Keratinocyte (primary cell): ENCODE measurements around the gene DIRAS3. TPM values are rescaled to one million over a fixed set of nuclear protein-coding genes. Genes with fewer than 3 reads are reported as not detected.

Experiments used
- DNase-seq: peaks from one replicate; pipeline ENCODE4 v3.0.0-alpha.2; 2011; ENCODE audit warnings: low read depth, missing footprints, low spot score
- FAIRE-seq: peaks from 2 replicates; lab custom pipeline; 2011; peaks lifted over from hg19 to GRCh38; lab: Jason Lieb, UNC
- H2AFZ ChIP-seq: 2 replicates; pipeline ENCODE4 v1.6.0; 2012; ENCODE audit warnings: low read length, control low read depth, inconsistent platforms; ENCODE audit not compliant: control insufficient read depth
- H3K27ac ChIP-seq: 2 replicates; pipeline ENCODE4 v1.5.1; 2011; ENCODE audit warnings: low read length; ENCODE audit not compliant: control insufficient read depth, insufficient read depth
- H3K27me3 ChIP-seq: 3 replicates; pipeline ENCODE4 v1.6.0; 2011; ENCODE audit warnings: low read length; ENCODE audit not compliant: control insufficient read depth, insufficient read depth; ENCODE audit errors: extremely low read depth
- H3K36me3 ChIP-seq, 2 experiments: 2 replicates in 1 of 2; 3 replicates in 1 of 2; pipeline ENCODE4 v1.5.1; 2011; ENCODE audit warnings: low read length in 2 of 2, mild to moderate bottlenecking in 1 of 2; ENCODE audit not compliant: control insufficient read depth in 2 of 2, insufficient read depth in 2 of 2; ENCODE audit errors: extremely low read depth in 1 of 2
- H3K4me1 ChIP-seq: 3 replicates; pipeline ENCODE4 v1.5.1; 2011; ENCODE audit warnings: low read length; ENCODE audit not compliant: control insufficient read depth, insufficient read depth; ENCODE audit errors: extremely low read depth
- H3K4me2 ChIP-seq: 3 replicates; pipeline ENCODE4 v1.6.0; 2011; ENCODE audit warnings: low read depth, low read length; ENCODE audit not compliant: control insufficient read depth, insufficient read depth; ENCODE audit errors: extremely low read depth
- H3K4me3 ChIP-seq, 3 experiments: fragments of 200-600 bp in 1 of 3; sonication (generic) in 1 of 3; 2 replicates in 2 of 3; 3 replicates in 1 of 3; pipeline ENCODE4 v1.5.1; 2011 to 2016; ENCODE audit warnings: low read length in 3 of 3, mild to moderate bottlenecking in 3 of 3, control low read depth in 2 of 3, inconsistent platforms in 1 of 3, low read depth in 1 of 3, mixed read lengths in 1 of 3, mixed run types in 1 of 3, moderate library complexity in 1 of 3; ENCODE audit not compliant: control insufficient read depth in 2 of 3, insufficient read depth in 2 of 3; ENCODE audit errors: extremely low read depth in 1 of 3
- H3K79me2 ChIP-seq: 2 replicates; pipeline ENCODE4 v1.6.0; 2012; ENCODE audit warnings: low read length; ENCODE audit not compliant: control insufficient read depth, insufficient read depth
- H3K9ac ChIP-seq: 3 replicates; pipeline ENCODE4 v1.6.0; 2011; ENCODE audit warnings: low read length; ENCODE audit not compliant: control insufficient read depth, insufficient read depth; ENCODE audit errors: extremely low read depth
- H3K9me1 ChIP-seq: 3 replicates; pipeline ENCODE4 v1.6.0; 2011; ENCODE audit warnings: low read length; ENCODE audit not compliant: control insufficient read depth, insufficient read depth; ENCODE audit errors: extremely low read depth
- H3K9me3 ChIP-seq: 2 replicates; pipeline ENCODE4 v1.5.1; 2012; ENCODE audit warnings: low read depth, low read length; ENCODE audit not compliant: control insufficient read depth
- H4K20me1 ChIP-seq: 3 replicates; pipeline ENCODE4 v1.6.0; 2011; ENCODE audit warnings: low read length; ENCODE audit not compliant: control insufficient read depth, insufficient read depth; ENCODE audit errors: extremely low read depth
- EZH2 ChIP-seq: IDR thresholded peaks from one replicate; pipeline ENCODE4 v1.6.1; 2012; ENCODE audit warnings: inconsistent platforms, mild to moderate bottlenecking, low read length, moderate library complexity
- dilution Hi-C: fragments of 300-500 bp; cut with MboI; formaldehyde crosslinking; loops from one replicate; pipeline ENCODE4 v1.7.0; 2020; ENCODE audit warnings: low sequenced_read_pairs; ENCODE audit not compliant: extremely low pct_ligation_motif_present
- polyA minus RNA-seq, 3 experiments: library from RNA; depleted of rRNA, polyadenylated mRNA; stranded (reverse); fragments of >200 nt; gene quantifications; 1 replicate in 1 of 3; 2 replicates in 1 of 3; 3 replicates in 1 of 3; pipeline ENCODE4 v1.2.3, GENCODE V29; 2011
- polyA plus RNA-seq, 5 experiments: library from polyadenylated mRNA; depleted of rRNA in 3 of 5; stranded (reverse) in 3 of 5; stranded (forward) in 1 of 5; unstranded in 1 of 5; fragments of >200 nt; gene quantifications; 1 replicate in 1 of 5; 2 replicates in 3 of 5; 3 replicates in 1 of 5; pipeline versions ENCODE4 v1.2.1 to v1.2.3, GENCODE V29; 2011 to 2012; ENCODE audit warnings: missing spikeins in 2 of 5, low read depth in 1 of 5, low replicate concordance in 1 of 5
- TF ChIP-seq, protein P1 (sequence below), 3 experiments: IDR thresholded peaks in 1 of 3; conservative IDR thresholded peaks in 1 of 3; optimal IDR thresholded peaks in 1 of 3; 2 replicates in 2 of 3; 3 replicates in 1 of 3; pipeline versions ENCODE3 to v1.5.1; 2011; ENCODE audit warnings: low read length in 3 of 3, mild to moderate bottlenecking in 3 of 3, moderate library complexity in 2 of 3, control low read depth in 1 of 3, inconsistent platforms in 1 of 3; ENCODE audit not compliant: insufficient read depth in 2 of 3; ENCODE audit errors: extremely low read depth in 1 of 3

Gene DIRAS3, protein sequence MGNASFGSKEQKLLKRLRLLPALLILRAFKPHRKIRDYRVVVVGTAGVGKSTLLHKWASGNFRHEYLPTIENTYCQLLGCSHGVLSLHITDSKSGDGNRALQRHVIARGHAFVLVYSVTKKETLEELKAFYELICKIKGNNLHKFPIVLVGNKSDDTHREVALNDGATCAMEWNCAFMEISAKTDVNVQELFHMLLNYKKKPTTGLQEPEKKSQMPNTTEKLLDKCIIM
- polyA plus RNA-seq (0.14 to 0.23 TPM (median 0.20 TPM) in 3 replicates), polyA minus RNA-seq (0.32 to 0.53 TPM in 2 of 3 replicates, not detected in the other)
- not detected for polyA plus RNA-seq (2011; ENCODE audit: low read depth)
- polyA plus RNA-seq (2011; cell fraction: cytosol; rRNA removed), result 0.10 and 0.13 TPM in 2 replicates
- 0.29 and 0.57 TPM in 2 replicates for polyA plus RNA-seq (2011; cell fraction: nucleus; rRNA removed)
- polyA plus RNA-seq (2012; ENCODE audit: low replicate concordance), result 0.07 and 0.21 TPM in 2 replicates
- not detected for polyA minus RNA-seq (2011; cell fraction: cytosol; rRNA and poly(A)+ RNA removed)
- 0.32 TPM in 1 of 2 replicates, not detected in the other for polyA minus RNA-seq (2011; cell fraction: nucleus; rRNA and poly(A)+ RNA removed)

DNA sequence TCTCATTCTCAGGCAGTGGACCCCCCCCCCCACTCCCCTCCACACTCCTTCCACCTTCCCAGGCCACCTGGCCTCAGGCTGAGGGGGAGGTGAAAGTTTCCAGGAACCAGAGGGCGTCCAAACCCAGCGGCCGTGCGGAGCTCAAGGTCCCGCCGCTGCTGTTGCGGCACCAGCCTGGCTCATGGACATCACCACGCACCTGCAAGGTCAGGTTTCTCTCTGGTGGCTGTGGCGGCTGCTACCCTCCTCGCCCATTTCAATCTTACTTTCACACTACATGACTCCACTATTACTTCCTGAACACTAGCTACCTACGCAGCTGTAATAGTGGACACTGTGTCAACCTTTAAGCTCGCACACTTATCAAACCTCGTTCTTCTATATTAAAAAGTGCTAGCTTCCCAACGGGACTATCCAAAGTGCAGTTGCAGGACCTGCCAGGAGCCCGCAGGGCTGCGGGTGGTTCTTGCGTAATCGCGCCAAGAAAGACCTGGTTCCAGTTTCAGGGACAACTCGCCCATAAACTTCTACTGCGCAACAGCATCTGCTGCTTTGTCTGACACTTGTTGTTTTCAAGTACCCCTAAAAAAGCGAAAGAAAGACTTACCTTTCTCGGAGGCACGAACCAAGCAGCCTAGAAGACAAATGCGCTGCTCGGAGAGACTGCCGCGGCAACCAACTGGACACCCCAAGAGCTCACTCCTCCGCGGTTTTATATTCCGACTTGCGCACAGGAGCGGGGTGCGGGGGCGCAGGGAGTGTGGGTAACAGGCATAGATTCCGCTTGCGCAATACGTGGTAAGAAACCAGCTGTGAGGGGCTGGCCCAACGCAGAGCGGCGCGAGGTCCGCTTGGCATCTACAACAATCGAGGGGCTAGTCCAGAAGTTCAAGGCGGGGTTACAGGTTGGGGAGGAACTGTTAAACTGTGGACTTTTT, at the start of gene DIRAS3:
DIRAS3 (minus strand) TSS at position 687 of the 938 bp plus-strand sequence. CDS start 3,330 bp downstream, outside the sequence.
- Histone ChIP-seq H3K4me1 (peaks cover 2% of the 10 kb centered on the region), H3K9me1 (no peaks in the 10 kb centered on the region), H3K9ac (no peak within 1 kb of the TSS), H3K4me2 (peak within 1 kb of the TSS; percentile 80), H3K4me3 (peak within 1 kb of the TSS; percentile 22 to 68 (median 58)), H4K20me1 (no peaks in the 10 kb centered on the region), H3K9me3 (no peaks in the 10 kb centered on the region), H3K27me3 (no peaks in the 10 kb centered on the region), H3K27ac (no peak within 1 kb of the TSS), H3K36me3 (no peaks in the 10 kb centered on the region), H3K79me2 (no peaks in the 10 kb centered on the region), H2AFZ (peak within 1 kb of the TSS; percentile 69)
- TF ChIP-seq, protein P1, sequence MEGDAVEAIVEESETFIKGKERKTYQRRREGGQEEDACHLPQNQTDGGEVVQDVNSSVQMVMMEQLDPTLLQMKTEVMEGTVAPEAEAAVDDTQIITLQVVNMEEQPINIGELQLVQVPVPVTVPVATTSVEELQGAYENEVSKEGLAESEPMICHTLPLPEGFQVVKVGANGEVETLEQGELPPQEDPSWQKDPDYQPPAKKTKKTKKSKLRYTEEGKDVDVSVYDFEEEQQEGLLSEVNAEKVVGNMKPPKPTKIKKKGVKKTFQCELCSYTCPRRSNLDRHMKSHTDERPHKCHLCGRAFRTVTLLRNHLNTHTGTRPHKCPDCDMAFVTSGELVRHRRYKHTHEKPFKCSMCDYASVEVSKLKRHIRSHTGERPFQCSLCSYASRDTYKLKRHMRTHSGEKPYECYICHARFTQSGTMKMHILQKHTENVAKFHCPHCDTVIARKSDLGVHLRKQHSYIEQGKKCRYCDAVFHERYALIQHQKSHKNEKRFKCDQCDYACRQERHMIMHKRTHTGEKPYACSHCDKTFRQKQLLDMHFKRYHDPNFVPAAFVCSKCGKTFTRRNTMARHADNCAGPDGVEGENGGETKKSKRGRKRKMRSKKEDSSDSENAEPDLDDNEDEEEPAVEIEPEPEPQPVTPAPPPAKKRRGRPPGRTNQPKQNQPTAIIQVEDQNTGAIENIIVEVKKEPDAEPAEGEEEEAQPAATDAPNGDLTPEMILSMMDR (optimal IDR thresholded peaks at IDR 0.05 in 1 of 3, IDR thresholded peaks at IDR 0.05 in 1 of 3, conservative IDR thresholded peaks at IDR 0.05 in 1 of 3; ENCODE audit: extremely low read depth in 1 of 3, insufficient read depth in 2 of 3, low read length in 3 of 3), result no peak
- TF ChIP-seq EZH2, result no peak
- FAIRE-seq (no peak), DNase-seq (no peak)
- dilution Hi-C loops, result no loop called here

DNA sequence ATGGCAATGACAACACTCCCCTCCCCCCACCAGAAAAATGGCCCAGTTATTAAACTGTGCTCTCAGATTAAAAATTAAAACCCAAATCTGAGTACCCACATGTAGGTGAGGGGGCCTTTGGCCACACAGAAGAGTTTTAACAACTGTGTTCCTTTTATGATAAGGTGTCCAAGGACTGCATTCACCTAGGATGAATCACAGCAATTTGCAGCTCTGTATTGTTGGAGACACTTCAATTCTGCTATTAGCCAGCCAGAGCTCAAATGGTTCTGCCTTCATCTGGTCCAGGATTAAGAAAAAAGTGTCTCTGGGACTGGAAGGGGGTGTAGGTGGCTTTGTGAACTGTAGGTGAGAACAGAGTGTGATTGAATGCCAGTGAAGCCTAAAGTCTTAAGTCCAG, 43.3 kb upstream of the DIRAS3 start:
- no peaks in the 10 kb centered on the region for H3K36me3 ChIP-seq
- H3K9me3 ChIP-seq, result no peaks in the 10 kb centered on the region
- H3K79me2 ChIP-seq, result no peaks in the 10 kb centered on the region
- TF ChIP-seq, protein P1 (optimal IDR thresholded peaks at IDR 0.05 in 1 of 3, IDR thresholded peaks at IDR 0.05 in 1 of 3, conservative IDR thresholded peaks at IDR 0.05 in 1 of 3; ENCODE audit: extremely low read depth in 1 of 3, insufficient read depth in 2 of 3, low read length in 3 of 3), result no peak
- TF ChIP-seq EZH2, result no peak
- H3K27me3 ChIP-seq, result no peaks in the 10 kb centered on the region
- dilution Hi-C loops, result no loop called here
- H3K4me1 ChIP-seq, result no peaks in the 10 kb centered on the region
- no peak overlapping the region for H3K27ac ChIP-seq
- peak; percentile 17 for FAIRE-seq
- no peaks in the 10 kb centered on the region for H4K20me1 ChIP-seq
- H3K4me2 ChIP-seq, result no peak overlapping the region
- no peak overlapping the region for H3K9ac ChIP-seq
- H3K4me3 ChIP-seq, result no peak overlapping the region
- no peak overlapping the region for H2AFZ ChIP-seq
- DNase-seq, result no peak
- no peaks in the 10 kb centered on the region for H3K9me1 ChIP-seq
